HCT116 (cell line): ENCODE results near the gene DEXI. TPM values are rescaled to one million over a fixed set of nuclear protein-coding genes. Genes with fewer than 3 reads are reported as not detected.

ENCODE experiments used
- ATAC-seq: fragments of 200-7000 bp; cut with Tn5 transposase; 2 replicates; pipeline ENCODE4 v1.9.1; 2020; ENCODE audit warnings: mild to moderate bottlenecking, moderate library complexity
- BruUV-seq: library from RNA; stranded (reverse); fragments of 400-500 nt; replicated peaks from 2 replicates; lab custom pipeline; 2021; lab: Mats Ljungman, UMichigan
- CTCF ChIA-PET: fragments of 300-600 bp; sonication (Branson Sonifier 250); formaldehyde crosslinking; loops from one replicate; lab custom pipeline; 2021; ENCODE audit warnings: antibody characterized with exemption; lab: Charles Lee
- POLR2A ChIA-PET: fragments of 300-600, 350-600 bp; sonication (Branson Sonifier 250); formaldehyde crosslinking; loops from one replicate; lab custom pipeline; 2021; ENCODE audit warnings: antibody characterized with exemption; lab: Charles Lee
- RAD21 ChIA-PET, 2 experiments: fragments of 300-600 bp; sonication (Branson Sonifier 250); formaldehyde crosslinking; loops; one replicate each; lab custom pipeline; 2023; ENCODE audit warnings: low total read pairs in 2 of 2; ENCODE audit not compliant: uncharacterized antibody in 2 of 2, unreplicated experiment in 2 of 2, low non-redundant PET in 1 of 2; lab: Charles Lee
- DNase-seq: peaks from one replicate; pipeline ENCODE4 v3.0.0-alpha.2; 2010; ENCODE audit warnings: low read depth, low spot score
- H2AFZ ChIP-seq: fragments of 200-600 bp; shearing (Covaris generic), sonication (generic); 2 replicates; pipeline ENCODE4 v1.6.1; 2017; ENCODE audit warnings: low read depth, mixed run types, mixed read lengths, antibody characterized with exemption, low read length; ENCODE audit not compliant: poor library complexity, severe bottlenecking
- H3K27ac ChIP-seq: 2 replicates; pipeline ENCODE4 v1.5.1; 2012; ENCODE audit warnings: low read depth, low read length
- H3K27me3 ChIP-seq: fragments of 200-600 bp; sonication (generic); 2 replicates; pipeline ENCODE4 v1.6.1; 2016; ENCODE audit warnings: mixed run types, low read length, mixed read lengths; ENCODE audit not compliant: insufficient read depth
- H3K36me3 ChIP-seq, 2 experiments: fragments of 200-500 bp in 1 of 2; fragments of 200-600 bp in 1 of 2; sonication (Bioruptor generic) in 1 of 2; sonication (generic) in 1 of 2; 2 replicates each; pipeline versions ENCODE4 v1.5.1 to v1.6.1; 2014 to 2016; ENCODE audit warnings: low read length in 2 of 2, inconsistent platforms in 1 of 2, mixed read lengths in 1 of 2, mixed run types in 1 of 2; ENCODE audit not compliant: insufficient read depth in 2 of 2, control insufficient read depth in 1 of 2
- H3K4me1 ChIP-seq, 2 experiments: fragments of 200-600 bp in 1 of 2; sonication (generic) in 1 of 2; 2 replicates each; pipeline versions ENCODE4 v1.5.1 to v1.6.1; 2012 to 2017; ENCODE audit warnings: low read length in 2 of 2, inconsistent platforms in 1 of 2, mild to moderate bottlenecking in 1 of 2, mixed read lengths in 1 of 2, mixed run types in 1 of 2, moderate library complexity in 1 of 2; ENCODE audit not compliant: insufficient read depth in 2 of 2, control insufficient read depth in 1 of 2
- H3K4me2 ChIP-seq: fragments of 200-600 bp; sonication (generic); 2 replicates; pipeline ENCODE4 v1.6.1; 2017; ENCODE audit warnings: mixed run types, low read length, mixed read lengths
- H3K4me3 ChIP-seq, 2 experiments: fragments of 200-600 bp in 1 of 2; sonication (generic) in 1 of 2; replicated peaks in 1 of 2; 2 replicates each; pipeline ENCODE4 v1.5.1; 2011 to 2016; ENCODE audit warnings: low read length in 2 of 2, control low read depth in 1 of 2, low read depth in 1 of 2, mild to moderate bottlenecking in 1 of 2, mixed read lengths in 1 of 2, mixed run types in 1 of 2
- H3K79me2 ChIP-seq: fragments of 200-600 bp; sonication (generic); 2 replicates; pipeline ENCODE4 v1.6.1; 2017; ENCODE audit warnings: mild to moderate bottlenecking, mixed run types, low read length, moderate library complexity, mixed read lengths; ENCODE audit not compliant: insufficient read depth
- H3K9ac ChIP-seq: fragments of 200-600 bp; sonication (generic); 2 replicates; pipeline ENCODE4 v1.6.1; 2016; ENCODE audit warnings: low read length, mixed read lengths
- H3K9me2 ChIP-seq: fragments of 200-600 bp; sonication (generic), shearing (Covaris generic); 2 replicates; pipeline ENCODE4 v1.6.1; 2017; ENCODE audit warnings: mixed run types, mild to moderate bottlenecking, moderate library complexity; ENCODE audit not compliant: insufficient read depth
- H3K9me3 ChIP-seq, 2 experiments: fragments of 200-500 bp in 1 of 2; fragments of 200-600 bp in 1 of 2; sonication (Bioruptor generic) in 1 of 2; sonication (generic) in 1 of 2; 2 replicates each; pipeline ENCODE4 v1.6.1; 2014 to 2017; ENCODE audit warnings: low read length in 2 of 2, mixed read lengths in 2 of 2, inconsistent platforms in 1 of 2, low read depth in 1 of 2, mild to moderate bottlenecking in 1 of 2, mixed run types in 1 of 2, moderate library complexity in 1 of 2; ENCODE audit not compliant: control insufficient read depth in 1 of 2, insufficient read depth in 1 of 2
- H4K20me1 ChIP-seq: fragments of 200-600 bp; sonication (generic), shearing (Covaris generic); 2 replicates; pipeline ENCODE4 v1.6.1; 2017; ENCODE audit warnings: mixed run types, mild to moderate bottlenecking, moderate library complexity; ENCODE audit not compliant: insufficient read depth
- CEBPB ChIP-seq: IDR thresholded peaks from 2 replicates; pipeline ENCODE4 v1.6.1; 2012; ENCODE audit warnings: low read depth
- EGR1 ChIP-seq: IDR thresholded peaks from 2 replicates; pipeline ENCODE4 v1.6.1; 2012; ENCODE audit warnings: low read depth
- ELF1 ChIP-seq: IDR thresholded peaks from 2 replicates; pipeline ENCODE4 v1.6.1; 2012; ENCODE audit warnings: low read depth, borderline replicate concordance
- EZH2 ChIP-seq: fragments of 200-600 bp; sonication (generic); IDR thresholded peaks from 2 replicates; pipeline ENCODE4 v1.6.1; 2017; ENCODE audit warnings: antibody characterized with exemption, mixed run types
- EZH2phosphoT487 ChIP-seq: fragments of 200-600 bp; IDR thresholded peaks from 2 replicates; pipeline ENCODE4 v1.6.1; 2018; ENCODE audit warnings: antibody characterized with exemption, borderline replicate concordance
- FOSL1 ChIP-seq: IDR thresholded peaks from 2 replicates; pipeline ENCODE4 v1.6.1; 2012; ENCODE audit warnings: low read depth
- POLR2AphosphoS5 ChIP-seq: IDR thresholded peaks from 2 replicates; pipeline ENCODE4 v1.6.1; 2011; ENCODE audit warnings: mild to moderate bottlenecking, low read depth, low read length, moderate library complexity
- RAD21 ChIP-seq: IDR thresholded peaks from 2 replicates; pipeline ENCODE4 v1.6.1; 2012; ENCODE audit warnings: low read depth, mild to moderate bottlenecking
- TCF7L2 ChIP-seq: IDR thresholded peaks from 2 replicates; pipeline ENCODE4 v1.7.0; 2011; ENCODE audit warnings: borderline replicate concordance, inconsistent platforms; ENCODE audit not compliant: insufficient read depth, insufficient read length; ENCODE audit errors: extremely low read depth
- YY1 ChIP-seq: IDR thresholded peaks from 2 replicates; pipeline ENCODE4 v1.6.1; 2011; ENCODE audit warnings: low read length, low read depth, moderate library complexity, mild to moderate bottlenecking; ENCODE audit not compliant: insufficient replicate concordance; ENCODE audit errors: extremely low read depth
- ZFX ChIP-seq: fragments of 450-650 bp; IDR thresholded peaks from 2 replicates; pipeline ENCODE4 v1.6.1; 2017
- ZNF274 ChIP-seq: fragments of 200-500 bp; sonication (Bioruptor generic); IDR thresholded peaks from 2 replicates; pipeline ENCODE4 v1.6.1; 2014; ENCODE audit warnings: mild to moderate bottlenecking, low read depth, low read length, inconsistent platforms
- intact Hi-C: fragments of 100-400 bp; cut with micrococcal nuclease; formaldehyde crosslinking; loops from 2 replicates; pipeline ENCODE4 v1.10.0; 2022
- total RNA-seq: library from RNA; stranded (reverse); gene quantifications from one replicate; pipeline ENCODE4 v1.2.1, GENCODE V29; 2021; ENCODE audit not compliant: unreplicated experiment
- TF ChIP-seq, protein P1 (sequence below): IDR thresholded peaks from 2 replicates; pipeline ENCODE4 v1.6.1; 2012; ENCODE audit warnings: low read depth
- TF ChIP-seq, protein P2 (sequence below): IDR thresholded peaks from 2 replicates; pipeline ENCODE4 v1.6.1; 2012
- TF ChIP-seq, protein P3 (sequence below): IDR thresholded peaks from 2 replicates; pipeline ENCODE4 v1.6.1; 2011; ENCODE audit warnings: mild to moderate bottlenecking, low read length, moderate library complexity; ENCODE audit not compliant: insufficient replicate concordance; ENCODE audit errors: extremely low read depth

The DEXI gene
- total RNA-seq, 1 experiment from 2014 or later: 37.8 TPM

DNA sequence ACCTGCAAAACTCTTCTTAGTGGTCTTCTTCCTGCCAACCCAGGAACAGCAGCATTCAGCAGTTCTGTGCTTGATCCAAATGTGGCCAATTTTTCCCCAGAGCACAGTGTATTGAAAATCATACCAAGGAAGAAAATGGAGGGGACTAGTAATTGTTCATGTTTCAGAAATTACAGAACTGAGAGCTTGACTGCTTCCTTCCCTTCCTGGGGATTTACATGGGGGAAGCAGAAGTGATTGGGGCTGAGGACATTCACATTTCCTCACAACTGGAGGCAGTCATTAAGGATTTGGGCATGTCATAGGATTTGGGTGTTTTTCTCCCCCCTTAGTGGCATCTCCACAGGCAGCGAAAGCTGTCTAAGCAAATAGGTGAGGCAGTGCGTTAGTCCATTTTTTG, 45.5 kb downstream of the DEXI start:
- Histone ChIP-seq H3K4me2 (no peak overlapping the region), H2AFZ (no peak overlapping the region), H3K9me3 (no peaks in the 10 kb centered on the region), H3K9ac (no peak overlapping the region), H3K79me2 (no peaks in the 10 kb centered on the region), H3K27me3 (peaks cover 16% of the 10 kb centered on the region), H3K27ac (no peak overlapping the region), H3K4me3 (no peak overlapping the region), H3K4me1 (no peaks in the 10 kb centered on the region), H3K36me3 (no peaks in the 10 kb centered on the region), H4K20me1 (no peaks in the 10 kb centered on the region), H3K9me2 (no peaks in the 10 kb centered on the region)
- TF ChIP-seq RAD21: no peak
- no peak for TF ChIP-seq POLR2AphosphoS5
- TF ChIP-seq YY1: no peak
- TF ChIP-seq, protein P1, sequence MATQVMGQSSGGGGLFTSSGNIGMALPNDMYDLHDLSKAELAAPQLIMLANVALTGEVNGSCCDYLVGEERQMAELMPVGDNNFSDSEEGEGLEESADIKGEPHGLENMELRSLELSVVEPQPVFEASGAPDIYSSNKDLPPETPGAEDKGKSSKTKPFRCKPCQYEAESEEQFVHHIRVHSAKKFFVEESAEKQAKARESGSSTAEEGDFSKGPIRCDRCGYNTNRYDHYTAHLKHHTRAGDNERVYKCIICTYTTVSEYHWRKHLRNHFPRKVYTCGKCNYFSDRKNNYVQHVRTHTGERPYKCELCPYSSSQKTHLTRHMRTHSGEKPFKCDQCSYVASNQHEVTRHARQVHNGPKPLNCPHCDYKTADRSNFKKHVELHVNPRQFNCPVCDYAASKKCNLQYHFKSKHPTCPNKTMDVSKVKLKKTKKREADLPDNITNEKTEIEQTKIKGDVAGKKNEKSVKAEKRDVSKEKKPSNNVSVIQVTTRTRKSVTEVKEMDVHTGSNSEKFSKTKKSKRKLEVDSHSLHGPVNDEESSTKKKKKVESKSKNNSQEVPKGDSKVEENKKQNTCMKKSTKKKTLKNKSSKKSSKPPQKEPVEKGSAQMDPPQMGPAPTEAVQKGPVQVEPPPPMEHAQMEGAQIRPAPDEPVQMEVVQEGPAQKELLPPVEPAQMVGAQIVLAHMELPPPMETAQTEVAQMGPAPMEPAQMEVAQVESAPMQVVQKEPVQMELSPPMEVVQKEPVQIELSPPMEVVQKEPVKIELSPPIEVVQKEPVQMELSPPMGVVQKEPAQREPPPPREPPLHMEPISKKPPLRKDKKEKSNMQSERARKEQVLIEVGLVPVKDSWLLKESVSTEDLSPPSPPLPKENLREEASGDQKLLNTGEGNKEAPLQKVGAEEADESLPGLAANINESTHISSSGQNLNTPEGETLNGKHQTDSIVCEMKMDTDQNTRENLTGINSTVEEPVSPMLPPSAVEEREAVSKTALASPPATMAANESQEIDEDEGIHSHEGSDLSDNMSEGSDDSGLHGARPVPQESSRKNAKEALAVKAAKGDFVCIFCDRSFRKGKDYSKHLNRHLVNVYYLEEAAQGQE: no peak
- no peak for TF ChIP-seq EZH2phosphoT487
- no peak for TF ChIP-seq ELF1
- no peak for TF ChIP-seq CEBPB
- no peak for TF ChIP-seq EZH2
- no peak for TF ChIP-seq ZNF274
- no peak for TF ChIP-seq TCF7L2
- TF ChIP-seq FOSL1: no peak
- TF ChIP-seq EGR1: no peak
- TF ChIP-seq, protein P2, sequence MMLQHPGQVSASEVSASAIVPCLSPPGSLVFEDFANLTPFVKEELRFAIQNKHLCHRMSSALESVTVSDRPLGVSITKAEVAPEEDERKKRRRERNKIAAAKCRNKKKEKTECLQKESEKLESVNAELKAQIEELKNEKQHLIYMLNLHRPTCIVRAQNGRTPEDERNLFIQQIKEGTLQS: no peak
- TF ChIP-seq ZFX: no peak
- TF ChIP-seq, protein P3, sequence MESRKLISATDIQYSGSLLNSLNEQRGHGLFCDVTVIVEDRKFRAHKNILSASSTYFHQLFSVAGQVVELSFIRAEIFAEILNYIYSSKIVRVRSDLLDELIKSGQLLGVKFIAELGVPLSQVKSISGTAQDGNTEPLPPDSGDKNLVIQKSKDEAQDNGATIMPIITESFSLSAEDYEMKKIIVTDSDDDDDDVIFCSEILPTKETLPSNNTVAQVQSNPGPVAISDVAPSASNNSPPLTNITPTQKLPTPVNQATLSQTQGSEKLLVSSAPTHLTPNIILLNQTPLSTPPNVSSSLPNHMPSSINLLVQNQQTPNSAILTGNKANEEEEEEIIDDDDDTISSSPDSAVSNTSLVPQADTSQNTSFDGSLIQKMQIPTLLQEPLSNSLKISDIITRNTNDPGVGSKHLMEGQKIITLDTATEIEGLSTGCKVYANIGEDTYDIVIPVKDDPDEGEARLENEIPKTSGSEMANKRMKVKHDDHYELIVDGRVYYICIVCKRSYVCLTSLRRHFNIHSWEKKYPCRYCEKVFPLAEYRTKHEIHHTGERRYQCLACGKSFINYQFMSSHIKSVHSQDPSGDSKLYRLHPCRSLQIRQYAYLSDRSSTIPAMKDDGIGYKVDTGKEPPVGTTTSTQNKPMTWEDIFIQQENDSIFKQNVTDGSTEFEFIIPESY: no peak
- no TSS peak for BruUV-seq
- POLR2A ChIA-PET: no interaction called here
- DNase-seq: no peak
- CTCF ChIA-PET: no interaction called here
- intact Hi-C loops: no loop called here
- RAD21 ChIA-PET: no interaction called here
- ATAC-seq: no peak
